ENCODE data around the gene TEAD1.

Gene TEAD1

DNA sequence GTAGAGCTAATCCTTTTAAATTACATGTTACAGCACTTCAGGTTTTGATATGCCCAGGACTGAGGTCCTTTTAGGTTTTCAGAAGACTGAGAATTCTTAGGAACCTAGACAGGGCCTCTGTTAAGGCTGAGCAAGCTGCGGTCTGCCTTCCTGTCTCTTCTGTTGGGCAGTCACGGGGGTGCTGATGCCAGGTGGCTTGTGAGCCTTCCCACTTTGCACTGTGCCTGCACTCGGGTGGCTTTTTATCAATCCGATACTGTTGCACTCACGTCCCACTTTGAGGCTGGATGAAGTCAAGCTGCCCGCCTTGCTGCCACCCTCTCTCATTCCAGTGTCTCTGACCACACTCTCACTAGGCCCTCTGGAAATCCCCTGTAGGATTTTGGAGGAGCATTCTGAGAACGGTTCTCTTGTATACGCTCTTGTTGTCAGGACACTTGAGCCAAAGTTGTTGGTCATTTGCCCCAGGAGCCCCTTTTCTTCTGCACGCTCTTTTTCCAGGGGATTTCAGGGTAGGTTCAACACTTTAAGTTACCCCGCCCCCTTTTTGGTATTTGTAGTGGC is 141.8 kb downstream of the TEAD1 start:
- no peak for DNase-seq

- DNase-seq: no peak
Observed at GRCh38 chr11:12817681-12818332, 143.6 kb downstream of the TEAD1 start.

- DNase-seq: no peak
Observed at GRCh38 chr11:12818333-12819015, 144.3 kb downstream of the TEAD1 start.

DNA sequence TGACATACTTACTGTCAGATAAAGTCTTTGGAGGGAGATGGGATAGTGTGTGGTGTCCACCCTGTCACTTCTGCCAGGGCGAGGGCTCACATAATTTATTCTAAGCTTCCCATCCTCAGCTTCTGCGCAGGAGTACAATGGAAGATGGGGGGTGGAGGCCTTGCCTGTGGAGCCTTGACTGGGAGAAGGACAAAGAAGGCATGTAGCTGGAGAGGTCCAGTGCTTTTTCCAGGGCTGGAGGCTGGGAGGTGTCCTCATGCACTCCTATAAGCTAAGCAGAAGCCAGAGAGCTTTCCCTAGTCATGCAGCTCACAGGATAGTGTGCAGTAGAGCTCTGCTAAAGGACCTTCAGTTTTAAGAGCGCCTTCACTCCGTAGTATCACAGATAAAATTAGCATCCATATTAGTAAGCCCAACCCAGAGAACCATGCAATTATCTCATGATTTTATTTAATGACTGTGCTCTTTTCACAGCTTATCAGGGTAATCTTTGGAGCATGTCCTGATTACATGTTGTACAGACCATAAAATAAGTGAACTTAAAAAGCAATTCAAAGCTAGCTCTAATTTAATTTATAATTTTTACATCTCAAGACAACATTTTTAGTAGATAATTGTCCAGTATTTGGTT is 148.3 kb downstream of the TEAD1 start:
- DNase-seq: no peak

DNA sequence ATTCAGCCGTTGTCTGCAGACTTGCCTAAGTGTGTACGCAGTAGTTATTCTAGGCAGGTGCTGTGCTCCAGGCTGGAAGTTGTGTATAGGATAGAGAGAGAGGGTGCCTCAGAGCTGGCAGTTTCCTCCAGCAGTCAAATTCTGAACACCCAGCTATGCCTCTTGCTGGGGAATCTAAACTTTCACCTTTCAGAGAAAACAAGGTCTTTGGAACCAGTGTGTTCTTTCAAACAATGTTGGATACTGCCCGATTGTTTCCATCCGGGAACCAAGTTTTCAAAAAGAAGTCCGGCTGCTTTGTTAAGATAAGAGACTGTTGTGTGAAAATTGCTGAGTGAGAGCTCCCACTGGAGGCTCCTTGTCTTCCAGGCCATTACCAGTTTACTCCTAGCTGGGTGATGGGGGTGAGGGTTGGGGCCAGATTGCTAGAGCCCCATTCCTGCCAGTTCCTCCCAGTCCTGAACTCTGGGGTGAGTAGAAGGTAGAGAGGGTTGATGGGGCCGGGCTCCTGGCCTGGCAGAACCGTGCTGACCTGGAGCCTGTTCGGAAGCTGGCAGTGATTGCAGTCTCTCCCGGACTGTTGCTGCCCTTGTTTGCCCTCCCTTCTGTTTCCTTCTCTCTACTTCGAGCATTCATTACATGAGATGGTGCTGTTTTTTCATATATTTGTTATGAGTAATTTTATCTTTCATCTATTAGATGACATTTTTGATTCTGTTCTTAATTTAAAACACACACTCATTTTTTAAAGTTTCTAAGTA is 150.2 kb downstream of the TEAD1 start:
- no peak for DNase-seq

GRCh38 chr11:12826441-12826840 is 152.2 kb downstream of the TEAD1 start:
- no peak for DNase-seq

DNA sequence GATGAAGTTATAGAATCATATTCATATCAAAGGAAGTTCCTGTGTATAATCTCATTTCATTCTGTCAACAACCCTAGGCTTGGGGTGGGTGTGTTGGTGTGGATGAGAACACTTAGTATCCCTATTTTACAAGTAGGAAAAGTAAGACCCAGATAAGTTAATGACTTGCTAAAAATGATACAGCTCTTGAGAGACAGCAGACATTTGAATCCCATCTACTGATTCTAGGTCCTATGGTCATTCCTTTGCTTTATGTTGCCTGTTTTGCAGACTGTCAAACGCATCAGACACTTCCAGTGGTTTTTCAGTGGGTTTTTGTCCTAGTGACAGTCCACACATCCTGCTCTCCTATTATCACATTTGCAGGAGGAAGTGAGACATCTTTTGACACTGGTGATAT is 153.1 kb downstream of the TEAD1 start:
- no peak for DNase-seq

DNA sequence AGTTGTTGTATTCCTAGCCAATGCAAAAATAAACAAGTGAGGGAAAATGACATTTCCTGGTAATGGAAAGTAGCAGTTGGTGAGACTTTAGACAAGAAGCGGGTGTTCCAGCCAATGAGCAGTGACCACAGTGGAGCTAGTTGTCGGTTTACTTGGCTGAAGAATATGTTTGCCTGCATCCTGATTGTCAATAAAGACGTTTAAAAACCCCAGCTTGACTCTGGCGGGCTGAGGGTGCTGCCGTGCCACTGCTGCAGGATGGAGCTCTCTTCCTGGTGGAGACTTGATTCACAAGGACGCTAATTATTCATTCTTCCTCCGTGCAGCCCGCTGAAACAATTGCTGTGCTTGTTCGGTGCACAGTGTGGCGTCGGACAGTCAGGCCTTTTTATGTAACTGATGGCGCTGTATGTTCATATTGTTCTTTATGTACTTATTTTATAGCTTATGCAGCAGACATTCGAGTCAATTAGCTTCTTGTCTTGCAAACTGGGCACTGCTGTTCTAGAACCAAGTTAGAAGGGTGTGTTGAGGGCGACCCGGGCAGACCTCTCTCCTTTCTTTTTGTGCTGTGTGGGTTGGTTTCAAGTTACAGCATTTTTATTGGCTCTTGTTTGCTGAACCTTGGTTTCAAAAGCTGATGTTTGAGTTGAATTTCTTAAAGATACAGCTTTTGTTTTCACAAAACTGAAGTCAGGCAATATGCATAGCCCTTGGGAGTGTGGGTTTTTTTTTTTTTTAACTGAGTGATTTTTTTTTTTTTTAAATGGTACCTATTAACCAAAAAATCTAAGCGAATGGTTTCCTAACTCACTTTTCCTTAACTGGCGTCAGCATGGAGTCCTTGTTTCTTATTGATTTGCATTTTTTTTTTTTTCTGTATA is 153.9 kb downstream of the TEAD1 start:
- no peak for DNase-seq

DNA sequence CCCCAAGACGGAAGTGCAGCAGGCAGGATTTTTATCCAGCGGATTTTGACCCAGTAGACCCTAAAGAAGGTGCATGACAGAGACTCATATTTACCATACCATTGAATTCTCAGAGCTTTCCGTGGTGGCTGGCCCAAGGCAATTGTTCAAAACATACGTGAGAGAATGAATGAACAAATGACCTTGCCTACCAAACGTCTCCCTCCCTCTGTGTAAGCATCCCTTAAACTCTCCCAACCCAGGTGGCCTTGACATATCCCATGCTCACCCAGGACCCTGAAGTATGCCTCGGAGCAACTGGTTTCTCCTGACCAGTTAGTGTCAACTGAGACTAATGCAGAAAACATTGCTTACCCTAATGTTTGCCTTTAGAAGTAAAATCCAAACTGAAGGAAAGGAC is 154.9 kb downstream of the TEAD1 start:
- DNase-seq: no peak

DNA sequence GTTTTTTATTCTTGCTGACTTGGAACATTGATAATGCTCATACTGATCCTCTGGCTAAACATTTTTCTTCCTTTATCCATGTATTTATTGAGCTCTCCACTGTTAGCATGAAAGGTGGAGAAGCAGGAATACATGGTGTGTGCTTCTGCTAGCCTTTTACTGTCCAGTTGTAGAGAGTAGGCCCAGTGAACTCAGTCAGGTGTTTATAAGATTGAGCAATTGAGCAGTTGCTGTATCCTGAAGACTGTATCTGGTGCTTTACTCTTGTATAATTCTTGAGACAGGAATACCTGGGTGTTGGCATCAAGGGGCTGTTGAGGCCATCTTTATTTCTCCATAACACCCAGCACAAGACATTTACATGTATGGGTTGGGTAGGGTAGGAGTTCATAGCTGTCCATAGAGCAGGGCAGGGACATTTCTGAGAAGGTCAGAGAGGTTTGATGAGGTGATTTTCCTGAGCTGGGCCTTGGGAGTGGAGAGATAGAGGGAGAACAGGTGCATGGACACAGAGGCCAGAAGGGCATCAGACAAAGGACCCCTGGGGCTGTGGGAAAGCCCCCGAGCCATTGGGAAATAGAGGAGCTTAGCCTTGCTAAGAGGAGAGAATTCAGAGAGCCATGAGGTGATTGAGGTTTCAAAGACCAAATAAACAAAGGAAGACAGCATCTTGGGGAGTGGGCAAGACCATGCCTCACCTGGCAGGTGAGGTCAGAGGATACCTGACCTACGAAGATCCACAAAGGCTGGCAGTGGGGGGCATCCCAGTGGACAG is 155.5 kb downstream of the TEAD1 start:
- DNase-seq: no peak

GRCh38 chr11:12831471-12832202 is 157.4 kb downstream of the TEAD1 start:
- peak; percentile 18 for DNase-seq

DNA sequence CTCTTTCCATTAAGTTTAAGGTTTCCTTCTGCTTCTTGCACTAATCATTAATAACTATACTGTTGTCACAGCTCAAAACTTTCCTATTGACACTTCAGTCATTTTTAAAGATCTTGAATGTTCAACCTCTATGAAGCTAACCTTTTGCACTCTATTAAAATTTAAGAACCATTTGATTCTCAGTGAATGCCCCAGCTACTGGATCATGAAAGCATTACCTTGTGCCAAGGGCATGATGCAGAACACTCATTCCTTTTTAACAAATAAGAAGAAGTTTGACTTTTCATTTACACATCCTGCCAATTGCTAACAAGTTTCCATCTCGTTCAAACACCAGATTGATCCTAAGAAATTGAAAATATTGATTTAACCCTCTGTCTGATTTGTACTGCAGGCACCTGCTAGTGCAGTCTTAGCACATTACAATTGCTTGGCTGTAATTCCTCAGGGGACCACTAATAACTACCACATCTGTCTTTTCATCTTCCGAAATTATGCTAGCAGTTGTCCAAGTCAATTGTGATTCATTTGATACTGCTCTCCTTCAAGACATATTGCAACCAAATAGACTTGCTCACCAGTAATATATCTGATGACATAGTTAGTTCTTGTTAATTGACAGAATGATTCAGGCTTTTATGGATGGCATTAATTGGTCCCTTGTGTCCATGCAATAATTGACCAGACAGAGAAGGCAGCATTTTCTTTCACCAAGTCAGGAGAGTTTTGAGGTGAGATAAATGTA is 158.4 kb downstream of the TEAD1 start:
- DNase-seq: peak; percentile 31

GRCh38 chr11:12834166-12834565 is 159.9 kb downstream of the TEAD1 start:
- DNase-seq: no peak

DNA sequence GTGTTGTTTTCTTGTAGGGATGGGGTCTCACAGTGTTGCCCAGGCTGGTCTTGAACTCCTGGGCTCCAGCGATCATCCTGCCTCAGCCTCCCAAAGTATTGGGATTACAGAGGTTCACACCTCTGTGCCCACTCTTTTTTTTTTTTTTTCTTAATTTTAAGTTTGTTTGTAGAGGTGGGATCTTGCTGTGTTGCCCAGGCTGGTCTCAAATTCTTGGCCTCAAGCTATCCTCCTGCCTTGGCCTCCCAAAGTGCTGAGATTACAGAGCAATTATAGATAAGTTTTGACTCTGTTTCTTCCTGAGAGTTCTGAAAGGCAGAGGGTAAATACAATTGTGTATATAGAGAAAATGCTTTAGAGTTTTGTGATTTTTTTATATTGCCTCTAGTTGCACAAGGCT is 160.4 kb downstream of the TEAD1 start:
- DNase-seq: no peak

GRCh38 chr11:12835286-12835685 is 161.1 kb downstream of the TEAD1 start:
- no peak for DNase-seq

DNA sequence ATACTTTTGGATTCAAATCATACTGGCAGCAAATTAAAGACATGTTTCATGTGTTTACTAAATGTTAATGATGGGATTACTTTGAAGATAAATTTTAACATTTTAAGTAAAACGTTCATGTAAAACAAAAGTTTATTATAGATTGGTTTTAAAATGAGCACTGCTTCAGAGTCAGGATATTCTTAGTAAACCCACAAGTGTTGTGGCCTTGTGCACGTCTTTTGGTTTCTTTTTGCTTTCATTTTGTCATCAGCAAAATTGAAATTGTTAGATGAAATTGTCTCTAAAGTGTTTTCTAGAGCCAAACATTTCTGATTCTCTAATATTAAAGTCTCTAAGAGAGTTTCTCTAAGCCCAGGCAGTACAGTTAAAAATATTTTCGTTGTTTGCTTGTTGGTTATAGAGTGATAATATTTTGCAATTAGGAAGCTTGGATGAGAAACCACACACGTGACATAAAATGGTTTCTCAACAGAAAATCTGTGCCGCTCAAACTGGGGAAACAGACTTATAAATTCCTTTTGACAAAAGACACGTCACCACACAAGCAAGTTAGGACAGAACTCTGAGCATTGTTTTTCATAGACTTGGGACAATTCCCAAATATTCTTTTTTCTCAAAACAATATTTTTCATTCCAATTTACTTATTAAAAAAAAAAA is 164.4 kb downstream of the TEAD1 start:
- DNase-seq: no peak

DNA sequence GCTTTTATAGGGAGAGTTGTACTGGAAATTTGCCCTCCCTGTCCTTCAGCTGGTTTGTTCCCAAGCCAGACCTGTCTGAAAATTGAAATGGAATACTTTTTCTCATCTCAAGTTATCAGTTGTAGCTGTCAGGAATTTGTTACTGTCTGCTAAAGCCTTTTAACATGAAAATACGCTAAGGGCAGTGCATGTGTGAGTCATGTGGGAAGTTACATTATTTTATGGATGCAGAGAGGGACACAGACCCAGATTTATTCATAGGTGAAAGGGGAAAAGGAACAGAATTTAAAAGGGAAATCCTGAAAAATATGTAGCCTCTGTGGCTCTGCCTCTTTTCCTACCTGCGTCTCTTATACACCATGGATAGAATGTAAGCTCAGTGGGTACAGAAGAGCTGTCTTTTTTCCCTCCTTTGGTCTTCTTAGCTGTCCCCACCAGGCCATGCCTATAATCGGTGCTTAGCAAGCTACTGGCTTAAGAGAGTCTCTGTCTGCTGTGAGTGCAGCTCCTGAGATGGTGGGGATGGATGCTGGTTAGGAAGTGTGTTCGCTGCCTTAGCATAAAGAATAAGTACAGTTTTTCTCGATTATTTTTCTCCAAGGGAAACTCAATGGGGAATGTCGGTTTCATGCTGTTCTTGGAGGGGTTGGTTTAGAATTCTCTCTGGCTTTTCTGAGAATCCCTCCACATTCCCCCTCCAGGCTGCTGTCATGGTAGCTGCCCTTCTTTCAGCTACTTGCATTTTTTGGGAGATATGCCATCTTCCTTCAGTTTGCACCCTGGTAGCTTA is 166.8 kb downstream of the TEAD1 start:
- peak; percentile 78 for DNase-seq

GRCh38 chr11:12841946-12842630 is 167.9 kb downstream of the TEAD1 start:
- peak; percentile 77 for DNase-seq
